Adrenal gland (tissue), 5 donors: ENCODE data around the gene C1RL.

Experiments used
- POLR2A ChIP-seq, 2 donors: fragments of 450-650 bp; IDR thresholded peaks; one replicate each; pipeline ENCODE4 v1.6.1; 2017; ENCODE audit warnings: antibody characterized with exemption in 2 of 2, mild to moderate bottlenecking in 2 of 2, moderate library complexity in 1 of 2
- TF ChIP-seq, protein P1 (sequence below), 6 experiments: fragments of 450-650 bp in 4 of 6; fragments of 200-600 bp in 2 of 6; sonication (generic) in 1 of 6; IDR thresholded peaks; 1 replicate in 5 of 6; 2 replicates in 1 of 6; pipeline versions ENCODE4 v1.5.1 to v1.8.0; 2016 to 2021; ENCODE audit warnings: antibody characterized with exemption in 6 of 6, mild to moderate bottlenecking in 2 of 6, moderate library complexity in 1 of 6
- donor health status: DM: no; HTN: no; CAD: no.

DNA sequence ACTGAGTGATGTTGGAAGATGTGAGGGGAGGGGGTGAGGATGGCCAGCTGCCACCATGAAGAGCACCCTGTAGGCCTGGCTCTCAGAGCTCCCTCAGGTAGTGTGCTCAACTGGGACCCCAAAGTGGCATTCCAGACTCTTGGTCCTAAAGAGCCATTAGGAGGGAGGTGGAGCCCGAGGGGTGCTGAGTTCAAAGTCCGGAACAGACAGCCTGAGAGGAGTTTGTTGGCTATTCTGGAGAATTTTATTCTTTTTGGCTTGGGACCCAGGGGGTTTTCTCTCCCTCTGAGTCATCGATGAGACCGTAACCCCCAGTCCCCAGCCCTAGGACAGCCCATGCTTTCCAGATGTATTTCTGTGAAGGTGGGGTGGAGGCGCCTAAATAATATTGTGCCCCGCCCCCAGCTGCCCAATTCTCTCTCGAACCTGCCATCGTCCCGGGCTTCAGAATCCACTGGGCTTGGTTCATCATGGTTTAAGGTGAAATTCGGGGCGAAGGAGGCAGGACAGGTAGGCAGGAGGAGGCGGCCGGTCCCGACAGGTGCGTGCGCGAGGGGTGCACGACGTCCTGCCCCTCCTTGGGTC, 20.4 kb upstream of the C1RL start:
- TF ChIP-seq, protein P1, sequence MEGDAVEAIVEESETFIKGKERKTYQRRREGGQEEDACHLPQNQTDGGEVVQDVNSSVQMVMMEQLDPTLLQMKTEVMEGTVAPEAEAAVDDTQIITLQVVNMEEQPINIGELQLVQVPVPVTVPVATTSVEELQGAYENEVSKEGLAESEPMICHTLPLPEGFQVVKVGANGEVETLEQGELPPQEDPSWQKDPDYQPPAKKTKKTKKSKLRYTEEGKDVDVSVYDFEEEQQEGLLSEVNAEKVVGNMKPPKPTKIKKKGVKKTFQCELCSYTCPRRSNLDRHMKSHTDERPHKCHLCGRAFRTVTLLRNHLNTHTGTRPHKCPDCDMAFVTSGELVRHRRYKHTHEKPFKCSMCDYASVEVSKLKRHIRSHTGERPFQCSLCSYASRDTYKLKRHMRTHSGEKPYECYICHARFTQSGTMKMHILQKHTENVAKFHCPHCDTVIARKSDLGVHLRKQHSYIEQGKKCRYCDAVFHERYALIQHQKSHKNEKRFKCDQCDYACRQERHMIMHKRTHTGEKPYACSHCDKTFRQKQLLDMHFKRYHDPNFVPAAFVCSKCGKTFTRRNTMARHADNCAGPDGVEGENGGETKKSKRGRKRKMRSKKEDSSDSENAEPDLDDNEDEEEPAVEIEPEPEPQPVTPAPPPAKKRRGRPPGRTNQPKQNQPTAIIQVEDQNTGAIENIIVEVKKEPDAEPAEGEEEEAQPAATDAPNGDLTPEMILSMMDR (IDR thresholded peaks at IDR 0.05): no peak
- no peak for TF ChIP-seq POLR2A (IDR thresholded peaks at IDR 0.05)
